HEK293 (cell line): Measurements from ENCODE around the gene SFXN2.

Experiments
- CTCF ChIP-seq: fragments of 450-650 bp; formaldehyde crosslinking; IDR thresholded peaks from 2 replicates; pipeline ENCODE4 v1.5.1; 2016; ENCODE audit warnings: missing biosample characterization, missing genetic modification characterization
- ELK4 ChIP-seq: IDR thresholded peaks from 2 replicates; pipeline ENCODE4 v1.6.1; 2011; ENCODE audit warnings: mild to moderate bottlenecking, low read depth, low read length, borderline replicate concordance
- FEZF1 ChIP-seq: fragments of 450-650 bp; formaldehyde crosslinking; IDR thresholded peaks from 2 replicates; pipeline ENCODE4 v1.5.1; 2016; ENCODE audit warnings: missing biosample characterization, missing genetic modification characterization
- ZNF670 ChIP-seq: fragments of 450-650 bp; formaldehyde crosslinking; IDR thresholded peaks from 2 replicates; pipeline ENCODE4 v1.5.1; 2016; ENCODE audit warnings: missing biosample characterization, missing genetic modification characterization, low read depth
- TF ChIP-seq, protein P1 (sequence below): fragments of 450-650 bp; formaldehyde crosslinking; IDR thresholded peaks from 2 replicates; pipeline ENCODE4 v1.5.1; 2016; ENCODE audit warnings: missing biosample characterization, missing genetic modification characterization

GRCh38 chr10:102758240-102758932 lies 44.0 kb downstream of the SFXN2 start:
- no peak for TF ChIP-seq FEZF1 (tag by site-specific recombination)
- no peak for TF ChIP-seq CTCF (tag by site-specific recombination)
- TF ChIP-seq ELK4 = no peak
- TF ChIP-seq ZNF670 = no peak
- TF ChIP-seq, protein P1, sequence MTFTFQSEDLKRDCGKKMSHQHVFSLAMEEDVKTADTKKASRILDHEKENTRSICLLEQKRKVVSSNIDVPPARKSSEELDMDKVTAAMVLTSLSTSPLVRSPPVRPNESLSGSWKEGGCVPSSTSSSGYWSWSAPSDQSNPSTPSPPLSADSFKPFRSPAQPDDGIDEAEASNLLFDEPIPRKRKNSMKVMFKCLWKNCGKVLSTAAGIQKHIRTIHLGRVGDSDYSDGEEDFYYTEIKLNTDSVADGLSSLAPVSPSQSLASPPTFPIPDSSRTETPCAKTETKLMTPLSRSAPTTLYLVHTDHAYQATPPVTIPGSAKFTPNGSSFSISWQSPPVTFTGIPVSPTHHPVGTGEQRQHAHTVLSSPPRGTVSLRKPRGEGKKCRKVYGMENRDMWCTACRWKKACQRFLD (tag by site-specific recombination) = no peak
